Neural crest cell (in vitro differentiated cells): ENCODE data around the gene MCM3. TPM values are rescaled to one million over a fixed set of nuclear protein-coding genes. Genes with fewer than 3 reads are reported as not detected.

Experiments
- DNase-seq: peaks from one replicate; pipeline ENCODE4 v3.0.0; 2021; ENCODE audit warnings: low read depth, mixed read lengths, low spot score
- H3K27ac Mint-ChIP-seq: one replicate; pipeline ENCODE4 v1.8.0; 2021; ENCODE audit warnings: mild to moderate bottlenecking, mixed read lengths; ENCODE audit not compliant: unreplicated experiment
- H3K27me3 Mint-ChIP-seq: 2 replicates; pipeline ENCODE4 v1.8.0; 2021; ENCODE audit warnings: low read depth, mild to moderate bottlenecking, mixed read lengths
- H3K36me3 Mint-ChIP-seq: 2 replicates; pipeline ENCODE4 v1.8.0; 2021; ENCODE audit warnings: low read depth, mild to moderate bottlenecking, mixed read lengths
- H3K4me1 Mint-ChIP-seq: 2 replicates; pipeline ENCODE4 v1.8.0; 2021; ENCODE audit warnings: mixed read lengths
- H3K4me3 Mint-ChIP-seq: one replicate; pipeline ENCODE4 v1.8.0; 2021; ENCODE audit warnings: mild to moderate bottlenecking, mixed read lengths
- H3K9me3 Mint-ChIP-seq: 2 replicates; pipeline ENCODE4 v1.8.0; 2021; ENCODE audit warnings: mixed read lengths
- CTCF ChIP-seq: fragments of 200-600 bp; sonication (generic); conservative IDR thresholded peaks from 2 replicates; pipeline ENCODE4 v1.5.0; 2021; ENCODE audit warnings: antibody characterized with exemption, mild to moderate bottlenecking
- total RNA-seq: library from RNA; stranded (reverse); gene quantifications from 2 replicates; pipeline ENCODE4 v1.2.1, GENCODE V29; 2021

MCM3 gene
- total RNA-seq, 1 donor from 2014 or later = 211 TPM

- no peaks in the 10 kb centered on the region for H3K4me1 Mint-ChIP-seq
- no peaks in the 10 kb centered on the region for H3K36me3 Mint-ChIP-seq
- DNase-seq = no peak
- H3K27me3 Mint-ChIP-seq = peaks cover 9% of the 10 kb centered on the region
- no peak overlapping the region for H3K4me3 Mint-ChIP-seq
- H3K9me3 Mint-ChIP-seq = no peaks in the 10 kb centered on the region
- H3K27ac Mint-ChIP-seq = no peak overlapping the region
- no peak for TF ChIP-seq CTCF
Measured at GRCh38 chr6:52221302-52221701, 63.2 kb downstream of the MCM3 start.

DNA sequence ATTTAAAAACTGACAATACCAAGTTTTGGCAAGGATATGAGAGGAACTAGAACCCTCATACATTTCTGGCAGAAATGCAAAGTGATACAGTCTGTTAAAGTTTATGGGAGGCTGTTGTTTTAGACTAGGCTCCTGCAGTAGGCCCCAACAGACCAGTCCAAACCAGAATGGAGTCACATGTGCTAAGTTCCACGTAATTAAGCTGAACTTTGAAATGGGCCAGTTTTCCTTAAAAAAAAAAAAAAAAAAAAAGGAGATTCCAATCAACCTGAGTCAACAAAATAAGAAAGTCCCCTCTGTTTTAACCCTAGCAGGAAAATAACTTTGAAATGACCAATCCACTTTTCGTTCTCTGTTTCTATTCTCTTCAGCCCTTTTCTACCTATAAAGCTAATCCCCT, 66.8 kb downstream of the MCM3 start:
- no peak for DNase-seq
- no peak for TF ChIP-seq CTCF
- peaks cover 3% of the 10 kb centered on the region for H3K27me3 Mint-ChIP-seq
- no peaks in the 10 kb centered on the region for H3K4me1 Mint-ChIP-seq
- no peak overlapping the region for H3K4me3 Mint-ChIP-seq
- no peak overlapping the region for H3K27ac Mint-ChIP-seq
- H3K36me3 Mint-ChIP-seq = no peaks in the 10 kb centered on the region
- H3K9me3 Mint-ChIP-seq = no peaks in the 10 kb centered on the region

DNA sequence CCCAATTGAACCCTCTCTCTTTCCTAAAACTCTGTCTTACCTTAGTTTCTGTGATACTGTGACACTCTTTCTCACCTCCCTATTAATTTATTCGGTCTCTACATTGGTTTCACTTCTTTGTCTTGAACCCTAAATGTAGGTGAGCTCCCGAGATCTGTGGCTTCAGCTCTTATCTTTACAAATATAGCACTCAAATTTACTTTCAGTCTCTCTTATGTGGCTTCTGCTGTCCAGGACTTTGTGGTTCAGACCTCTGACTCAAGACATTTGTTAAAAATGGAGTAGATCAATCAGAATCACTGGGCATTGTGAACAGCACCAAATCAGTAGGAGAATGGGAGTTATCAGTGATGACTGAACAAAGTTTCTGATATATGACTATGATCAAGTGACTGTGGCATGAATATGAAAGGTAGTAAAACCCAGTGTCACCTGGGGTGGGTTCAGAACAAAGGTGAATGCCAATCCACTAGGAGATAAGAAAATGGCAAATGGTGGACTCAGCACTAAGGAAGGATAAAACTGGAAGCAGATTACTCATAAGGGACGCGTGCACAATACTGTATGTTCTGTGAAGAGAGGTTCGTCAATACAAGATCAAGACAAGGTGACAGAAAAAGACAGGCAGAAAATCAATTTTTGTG, 67.5 kb downstream of the MCM3 start:
- Mint-ChIP-seq H3K4me3 (no peak overlapping the region), H3K27ac (no peak overlapping the region), H3K36me3 (no peaks in the 10 kb centered on the region), H3K4me1 (no peaks in the 10 kb centered on the region), H3K27me3 (peaks cover 2% of the 10 kb centered on the region), H3K9me3 (no peaks in the 10 kb centered on the region)
- TF ChIP-seq CTCF = no peak
- no peak for DNase-seq

- no peaks in the 10 kb centered on the region for H3K9me3 Mint-ChIP-seq
- no peaks in the 10 kb centered on the region for H3K4me1 Mint-ChIP-seq
- no peak overlapping the region for H3K4me3 Mint-ChIP-seq
- no peak for TF ChIP-seq CTCF
- no peaks in the 10 kb centered on the region for H3K36me3 Mint-ChIP-seq
- no peaks in the 10 kb centered on the region for H3K27me3 Mint-ChIP-seq
- H3K27ac Mint-ChIP-seq = no peak overlapping the region
- DNase-seq = no peak
Measured at GRCh38 chr6:52215787-52216186, 68.8 kb downstream of the MCM3 start.

Other genes starting within 250 kb of the MCM3 start
- gene PKHD1, start 197.1 kb downstream of the MCM3 start, total RNA-seq = 0.16 and 0.25 TPM in 2 replicates
- gene IL17A, start 98.4 kb downstream of the MCM3 start, total RNA-seq = not detected in 2 replicates
- not detected in 2 replicates for gene IL17F, start 40.2 kb downstream of the MCM3 start, total RNA-seq
- 10.5 and 10.7 TPM in 2 replicates for gene PAQR8, start 77.4 kb upstream of the MCM3 start, total RNA-seq
- 43.7 and 46.0 TPM in 2 replicates for gene EFHC1, start 135.6 kb upstream of the MCM3 start, total RNA-seq